ENCODE results near the gene KCTD14. TPM values are rescaled to one million over a fixed set of nuclear protein-coding genes. Genes with fewer than 3 reads are reported as not detected.

KCTD14 gene
- total and polyA plus RNA-seq, 9 of the 15 experiments (the other 6 are each of a cell fraction or from before 2014, with no cell fraction given): 0.04 to 0.30 (median 0.11) TPM; not detected in 2

DNA sequence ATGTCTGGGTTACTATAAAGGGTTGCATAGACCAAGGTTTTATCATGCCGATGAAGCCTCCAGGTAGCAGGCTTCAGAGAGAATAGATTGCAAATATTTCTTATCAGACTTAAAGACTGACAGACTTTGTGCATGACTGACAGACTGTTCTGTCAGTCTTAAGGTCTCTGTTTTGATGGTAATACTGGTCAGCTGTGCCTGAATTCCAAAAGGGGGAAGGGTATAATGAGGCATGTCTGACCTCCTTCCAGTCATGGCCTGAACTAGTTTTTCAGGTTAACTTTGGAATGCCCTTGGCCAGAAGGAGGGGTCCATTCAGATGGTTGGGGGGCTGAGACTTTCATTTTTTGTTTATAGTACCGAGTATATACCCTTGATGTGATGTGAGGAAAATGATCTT, 4.7 kb upstream of the KCTD14 start:
- Histone ChIP-seq H3K9me1 (ENCODE audit: control insufficient read depth, insufficient read depth, low read length) (no peaks in the 10 kb centered on the region), H3K27me3 (ENCODE audit: control insufficient read depth in 2 of 2, insufficient read depth in 2 of 2, low read length in 2 of 2) (no peaks in the 10 kb centered on the region), H4K20me1 (replicated peaks; ENCODE audit: control insufficient read depth, insufficient read depth, low read length) (no peaks in the 10 kb centered on the region), H3K79me2 (ENCODE audit: control insufficient read depth, insufficient read depth, low read length) (no peaks in the 10 kb centered on the region), H3K4me1 (replicated peaks in 1 of 2; ENCODE audit: control insufficient read depth in 2 of 2, insufficient read depth in 2 of 2, low read length in 2 of 2) (peaks cover 11 to 17% of the 10 kb centered on the region in 2 experiments), H3K9me3 (replicated peaks; ENCODE audit: control insufficient read depth, insufficient read depth, low read depth, low read length) (no peaks in the 10 kb centered on the region; the same call in 1 of the 2 replicates), H2AFZ (ENCODE audit: low read depth, low read length) (no peak overlapping the region), H3K4me3 (no peak overlapping the region), H3K36me3 (ENCODE audit: control insufficient read depth, insufficient read depth, low read length) (no peaks in the 10 kb centered on the region), H3K4me2 (ENCODE audit: insufficient read depth, low read length) (no peak overlapping the region), H3K27ac (ENCODE audit: extremely low read depth, low read depth, low read length) (no peak overlapping the region), H3K9ac (ENCODE audit: insufficient read depth in 1 of 2, low read depth in 2 of 2, low read length in 2 of 2) (no peak overlapping the region)
- CTCF ChIA-PET (ENCODE audit: low intra/inter-chr PET ratio): no interaction called here
- in situ Hi-C loops (cut with MboI) (no loop called here), intact Hi-C loops (cut with micrococcal nuclease) (no loop called here)
- TF ChIP-seq, protein P1, sequence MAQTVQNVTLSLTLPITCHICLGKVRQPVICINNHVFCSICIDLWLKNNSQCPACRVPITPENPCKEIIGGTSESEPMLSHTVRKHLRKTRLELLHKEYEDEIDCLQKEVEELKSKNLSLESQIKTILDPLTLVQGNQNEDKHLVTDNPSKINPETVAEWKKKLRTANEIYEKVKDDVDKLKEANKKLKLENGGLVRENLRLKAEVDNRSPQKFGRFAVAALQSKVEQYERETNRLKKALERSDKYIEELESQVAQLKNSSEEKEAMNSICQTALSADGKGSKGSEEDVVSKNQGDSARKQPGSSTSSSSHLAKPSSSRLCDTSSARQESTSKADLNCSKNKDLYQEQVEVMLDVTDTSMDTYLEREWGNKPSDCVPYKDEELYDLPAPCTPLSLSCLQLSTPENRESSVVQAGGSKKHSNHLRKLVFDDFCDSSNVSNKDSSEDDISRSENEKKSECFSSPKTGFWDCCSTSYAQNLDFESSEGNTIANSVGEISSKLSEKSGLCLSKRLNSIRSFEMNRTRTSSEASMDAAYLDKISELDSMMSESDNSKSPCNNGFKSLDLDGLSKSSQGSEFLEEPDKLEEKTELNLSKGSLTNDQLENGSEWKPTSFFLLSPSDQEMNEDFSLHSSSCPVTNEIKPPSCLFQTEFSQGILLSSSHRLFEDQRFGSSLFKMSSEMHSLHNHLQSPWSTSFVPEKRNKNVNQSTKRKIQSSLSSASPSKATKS (CRISPR knock-in tag; IDR thresholded peaks at IDR 0.05): no peak
- TF ChIP-seq, protein P2, sequence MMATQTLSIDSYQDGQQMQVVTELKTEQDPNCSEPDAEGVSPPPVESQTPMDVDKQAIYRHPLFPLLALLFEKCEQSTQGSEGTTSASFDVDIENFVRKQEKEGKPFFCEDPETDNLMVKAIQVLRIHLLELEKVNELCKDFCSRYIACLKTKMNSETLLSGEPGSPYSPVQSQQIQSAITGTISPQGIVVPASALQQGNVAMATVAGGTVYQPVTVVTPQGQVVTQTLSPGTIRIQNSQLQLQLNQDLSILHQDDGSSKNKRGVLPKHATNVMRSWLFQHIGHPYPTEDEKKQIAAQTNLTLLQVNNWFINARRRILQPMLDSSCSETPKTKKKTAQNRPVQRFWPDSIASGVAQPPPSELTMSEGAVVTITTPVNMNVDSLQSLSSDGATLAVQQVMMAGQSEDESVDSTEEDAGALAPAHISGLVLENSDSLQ (IDR thresholded peaks at IDR 0.05): peak; percentile 75
- 29% methylated on average over 2 of the region's 2 CpGs for WGBS (ENCODE audit: insufficient coverage, low coverage, missing lambda C conversion rate)
- ATAC-seq (no peak), FAIRE-seq (no peak), DNase-seq (ENCODE audit: extremely low read depth in 1 of 4, low spot score in 3 of 4) (no peak)
- POLR2A ChIA-PET: interaction anchor here (1.1 kb wide), 1 partner anchor 12 kb away, joined by 3 read pairs; no protein-coding TSS in a partner anchor
- BruUV-seq (replicated peaks): no TSS peak

DNA sequence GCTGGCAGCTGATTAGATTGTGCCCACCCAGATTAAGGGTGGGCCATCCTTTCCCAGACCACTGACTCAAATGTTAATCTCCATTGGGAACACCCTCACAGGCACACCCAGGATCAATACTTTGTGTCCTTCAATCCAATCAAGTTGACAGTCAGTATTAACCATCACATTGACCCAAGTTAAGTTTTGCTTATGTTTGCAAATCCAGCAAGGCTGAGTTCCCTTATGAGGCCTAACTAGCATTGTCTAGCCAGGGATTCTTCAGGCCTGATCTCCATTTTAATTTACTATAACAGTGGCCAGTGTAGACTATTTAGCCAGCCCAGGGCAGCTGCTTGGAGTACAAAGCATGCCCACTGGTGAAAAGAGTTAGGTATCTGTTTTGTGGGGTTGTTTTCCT, 2.3 kb upstream of the KCTD14 start:
- Histone ChIP-seq H4K20me1 (replicated peaks; ENCODE audit: control insufficient read depth, insufficient read depth, low read length) (no peaks in the 10 kb centered on the region), H3K79me2 (ENCODE audit: control insufficient read depth, insufficient read depth, low read length) (no peaks in the 10 kb centered on the region), H3K9me1 (ENCODE audit: control insufficient read depth, insufficient read depth, low read length) (no peaks in the 10 kb centered on the region), H3K27me3 (ENCODE audit: control insufficient read depth in 2 of 2, insufficient read depth in 2 of 2, low read length in 2 of 2) (no peaks in the 10 kb centered on the region), H3K9ac (ENCODE audit: insufficient read depth in 1 of 2, low read depth in 2 of 2, low read length in 2 of 2) (no peak overlapping the region), H3K4me3 (no peak overlapping the region), H3K27ac (ENCODE audit: extremely low read depth, low read depth, low read length) (no peak overlapping the region), H3K9me3 (replicated peaks; ENCODE audit: control insufficient read depth, insufficient read depth, low read depth, low read length) (no peaks in the 10 kb centered on the region; the same call in 1 of the 2 replicates), H3K4me2 (ENCODE audit: insufficient read depth, low read length) (no peak overlapping the region), H2AFZ (ENCODE audit: low read depth, low read length) (no peak overlapping the region), H3K4me1 (replicated peaks in 1 of 2; ENCODE audit: control insufficient read depth in 2 of 2, insufficient read depth in 2 of 2, low read length in 2 of 2) (peaks cover 6 to 7% of the 10 kb centered on the region in 2 experiments; a peak in 4 of 5 replicates), H3K36me3 (ENCODE audit: control insufficient read depth, insufficient read depth, low read length) (no peaks in the 10 kb centered on the region)
- intact Hi-C loops (cut with micrococcal nuclease) (no loop called here), in situ Hi-C loops (cut with MboI) (no loop called here)
- ChIA-PET POLR2A (no interaction called here), CTCF (ENCODE audit: low intra/inter-chr PET ratio) (no interaction called here)
- ATAC-seq (no peak), FAIRE-seq (no peak), DNase-seq (ENCODE audit: extremely low read depth in 1 of 4, low spot score in 3 of 4) (no peak)
- TF ChIP-seq ZNF316 (IDR thresholded peaks at IDR 0.05) (peak; percentile 43), MAFG (tag; conservative IDR thresholded peaks at IDR 0.05) (0 out of 2 replicates have a peak, but pooled peaks have one; percentile 14), C11orf30 (IDR thresholded peaks at IDR 0.05; ENCODE audit: low read depth) (peak; percentile 20; the same call in 1 of the 2 replicates), TCFL5 (CRISPR knock-in tag; conservative IDR thresholded peaks at IDR 0.05) (no peak)
- TF ChIP-seq, protein P3, sequence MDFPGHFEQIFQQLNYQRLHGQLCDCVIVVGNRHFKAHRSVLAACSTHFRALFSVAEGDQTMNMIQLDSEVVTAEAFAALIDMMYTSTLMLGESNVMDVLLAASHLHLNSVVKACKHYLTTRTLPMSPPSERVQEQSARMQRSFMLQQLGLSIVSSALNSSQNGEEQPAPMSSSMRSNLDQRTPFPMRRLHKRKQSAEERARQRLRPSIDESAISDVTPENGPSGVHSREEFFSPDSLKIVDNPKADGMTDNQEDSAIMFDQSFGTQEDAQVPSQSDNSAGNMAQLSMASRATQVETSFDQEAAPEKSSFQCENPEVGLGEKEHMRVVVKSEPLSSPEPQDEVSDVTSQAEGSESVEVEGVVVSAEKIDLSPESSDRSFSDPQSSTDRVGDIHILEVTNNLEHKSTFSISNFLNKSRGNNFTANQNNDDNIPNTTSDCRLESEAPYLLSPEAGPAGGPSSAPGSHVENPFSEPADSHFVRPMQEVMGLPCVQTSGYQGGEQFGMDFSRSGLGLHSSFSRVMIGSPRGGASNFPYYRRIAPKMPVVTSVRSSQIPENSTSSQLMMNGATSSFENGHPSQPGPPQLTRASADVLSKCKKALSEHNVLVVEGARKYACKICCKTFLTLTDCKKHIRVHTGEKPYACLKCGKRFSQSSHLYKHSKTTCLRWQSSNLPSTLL (IDR thresholded peaks at IDR 0.05): no peak
- no TSS peak for BruUV-seq (replicated peaks)
